Peyer's patch (tissue), 4 donors: ENCODE data around the gene STAM2.

ENCODE experiments used
- POLR2A ChIP-seq, 2 donors: fragments of 450-650 bp; IDR thresholded peaks; one replicate each; pipeline ENCODE4 v1.5.1; 2017; ENCODE audit warnings: antibody characterized with exemption in 2 of 2, mild to moderate bottlenecking in 2 of 2, moderate library complexity in 2 of 2
- TF ChIP-seq, protein P1 (sequence below), 6 experiments: fragments of 450-650 bp in 4 of 6; fragments of 200-600 bp in 2 of 6; sonication (generic) in 1 of 6; IDR thresholded peaks; one replicate each; pipeline ENCODE4 v1.5.1; 2017 to 2019; ENCODE audit warnings: antibody characterized with exemption in 6 of 6, mild to moderate bottlenecking in 3 of 6, moderate library complexity in 1 of 6

DNA sequence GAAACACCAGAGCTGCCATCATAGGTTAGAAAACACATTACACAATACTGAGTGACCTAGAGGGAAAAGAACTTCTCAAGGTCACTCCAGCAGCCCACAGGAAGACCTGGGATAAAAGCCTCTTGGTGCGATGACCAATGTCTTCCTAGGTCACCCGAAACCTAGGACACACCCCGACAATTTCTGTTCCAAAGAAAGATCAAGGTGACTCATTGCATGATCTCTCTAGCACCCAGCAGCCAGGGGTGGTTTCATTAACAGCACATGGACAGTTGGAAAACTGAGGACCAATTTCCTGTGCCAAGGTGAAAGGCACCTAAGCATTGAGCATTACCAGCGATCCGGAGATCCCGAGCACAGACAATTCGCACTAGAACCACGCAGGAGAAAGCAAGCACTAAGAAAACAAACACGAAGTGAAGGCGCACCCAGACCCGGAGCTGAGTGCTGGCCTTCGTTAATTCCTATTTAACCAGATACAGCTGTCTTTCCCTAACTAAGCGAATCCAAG, 78.2 kb downstream of the STAM2 start:
- TF ChIP-seq, protein P1, sequence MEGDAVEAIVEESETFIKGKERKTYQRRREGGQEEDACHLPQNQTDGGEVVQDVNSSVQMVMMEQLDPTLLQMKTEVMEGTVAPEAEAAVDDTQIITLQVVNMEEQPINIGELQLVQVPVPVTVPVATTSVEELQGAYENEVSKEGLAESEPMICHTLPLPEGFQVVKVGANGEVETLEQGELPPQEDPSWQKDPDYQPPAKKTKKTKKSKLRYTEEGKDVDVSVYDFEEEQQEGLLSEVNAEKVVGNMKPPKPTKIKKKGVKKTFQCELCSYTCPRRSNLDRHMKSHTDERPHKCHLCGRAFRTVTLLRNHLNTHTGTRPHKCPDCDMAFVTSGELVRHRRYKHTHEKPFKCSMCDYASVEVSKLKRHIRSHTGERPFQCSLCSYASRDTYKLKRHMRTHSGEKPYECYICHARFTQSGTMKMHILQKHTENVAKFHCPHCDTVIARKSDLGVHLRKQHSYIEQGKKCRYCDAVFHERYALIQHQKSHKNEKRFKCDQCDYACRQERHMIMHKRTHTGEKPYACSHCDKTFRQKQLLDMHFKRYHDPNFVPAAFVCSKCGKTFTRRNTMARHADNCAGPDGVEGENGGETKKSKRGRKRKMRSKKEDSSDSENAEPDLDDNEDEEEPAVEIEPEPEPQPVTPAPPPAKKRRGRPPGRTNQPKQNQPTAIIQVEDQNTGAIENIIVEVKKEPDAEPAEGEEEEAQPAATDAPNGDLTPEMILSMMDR (IDR thresholded peaks at IDR 0.05), result no peak
- no peak for TF ChIP-seq POLR2A (IDR thresholded peaks at IDR 0.05)
